Central memory CD8-positive, alpha-beta T cell (primary cell): ENCODE measurements around the gene SLC6A19.

Experiments used
- ATAC-seq: fragments of 150-1000 bp; cut with Tn5 transposase; replicated peaks from 2 replicates; pipeline ENCODE4 v1.10.0; 2022; ENCODE audit warnings: mild to moderate bottlenecking, moderate FRiP score, moderate number of reproducible peaks; ENCODE audit not compliant: poor library complexity, severe bottlenecking; ENCODE audit errors: extremely low read depth
- DNase-seq, 2 donors: peaks; one replicate each; pipeline ENCODE4 v3.0.0; 2021; ENCODE audit warnings: low spot score in 2 of 2
- H3K27ac Mint-ChIP-seq: one replicate; pipeline ENCODE4 v1.8.0; 2022; ENCODE audit warnings: low read depth, mild to moderate bottlenecking, moderate library complexity, mixed read lengths
- H3K27me3 Mint-ChIP-seq: one replicate; pipeline ENCODE4 v1.8.0; 2022; ENCODE audit warnings: mixed read lengths
- H3K36me3 Mint-ChIP-seq: one replicate; pipeline ENCODE4 v1.8.0; 2022; ENCODE audit warnings: mild to moderate bottlenecking, moderate library complexity, mixed read lengths; ENCODE audit not compliant: insufficient read depth
- H3K4me1 Mint-ChIP-seq: one replicate; pipeline ENCODE4 v1.8.0; 2022; ENCODE audit warnings: mixed read lengths
- H3K4me3 Mint-ChIP-seq: one replicate; pipeline ENCODE4 v1.8.0; 2022; ENCODE audit warnings: mild to moderate bottlenecking, moderate library complexity, mixed read lengths
- H3K9me3 Mint-ChIP-seq: one replicate; pipeline ENCODE4 v1.8.0; 2022; ENCODE audit warnings: mixed read lengths

SLC6A19 gene

DNA sequence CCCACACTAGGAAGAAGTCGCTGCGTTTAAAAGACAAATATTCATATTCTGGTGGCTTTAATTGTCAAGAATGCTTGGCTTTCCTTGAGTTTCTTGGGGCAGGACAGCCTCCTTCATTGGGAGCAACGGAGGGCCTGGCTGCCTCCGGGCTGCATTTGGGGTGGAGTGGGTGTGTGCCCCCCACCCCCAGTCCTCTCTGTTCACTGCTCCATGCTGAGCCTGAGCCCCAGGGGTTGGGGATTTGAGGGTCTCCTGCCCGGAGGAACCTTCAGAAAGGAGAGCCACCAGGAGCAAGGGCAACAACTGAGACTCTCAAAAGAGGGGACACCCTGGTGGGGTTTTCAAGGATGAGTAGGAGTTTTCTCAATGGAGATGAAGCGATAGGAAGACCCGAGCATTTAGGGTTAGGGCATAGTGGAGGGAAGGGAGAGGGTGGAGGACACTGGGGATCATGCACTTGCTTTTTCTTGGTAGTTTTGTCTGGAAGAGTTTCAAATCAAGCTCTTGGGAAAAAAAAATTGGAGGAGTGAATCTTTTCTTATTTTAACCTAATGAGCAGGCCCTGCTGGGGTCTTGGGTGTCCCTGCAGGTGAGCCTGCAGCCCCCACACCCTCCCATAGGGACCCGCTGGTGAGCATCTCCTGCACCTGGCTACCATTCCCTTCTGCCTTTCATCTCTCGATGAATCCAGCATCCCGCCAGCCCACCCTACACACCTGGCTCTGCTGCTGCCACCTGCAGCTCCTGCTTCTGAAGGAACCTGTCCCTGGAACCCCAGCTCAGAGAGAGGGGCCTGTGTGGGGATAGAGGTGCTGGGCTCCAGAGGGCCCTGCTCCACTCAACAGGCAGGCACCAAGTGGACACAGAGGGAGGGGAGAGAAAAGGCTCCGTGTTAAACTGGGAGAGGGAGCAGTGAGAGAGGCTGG lies 4.1 kb downstream of the SLC6A19 start:
- H3K27ac Mint-ChIP-seq = no peak overlapping the region
- DNase-seq (no peak), ATAC-seq (no peak)
- H3K4me3 Mint-ChIP-seq = no peak overlapping the region
- no peaks in the 10 kb centered on the region for H3K4me1 Mint-ChIP-seq
- no peaks in the 10 kb centered on the region for H3K36me3 Mint-ChIP-seq
- peaks cover 23% of the 10 kb centered on the region for H3K27me3 Mint-ChIP-seq
- H3K9me3 Mint-ChIP-seq = no peaks in the 10 kb centered on the region

DNA sequence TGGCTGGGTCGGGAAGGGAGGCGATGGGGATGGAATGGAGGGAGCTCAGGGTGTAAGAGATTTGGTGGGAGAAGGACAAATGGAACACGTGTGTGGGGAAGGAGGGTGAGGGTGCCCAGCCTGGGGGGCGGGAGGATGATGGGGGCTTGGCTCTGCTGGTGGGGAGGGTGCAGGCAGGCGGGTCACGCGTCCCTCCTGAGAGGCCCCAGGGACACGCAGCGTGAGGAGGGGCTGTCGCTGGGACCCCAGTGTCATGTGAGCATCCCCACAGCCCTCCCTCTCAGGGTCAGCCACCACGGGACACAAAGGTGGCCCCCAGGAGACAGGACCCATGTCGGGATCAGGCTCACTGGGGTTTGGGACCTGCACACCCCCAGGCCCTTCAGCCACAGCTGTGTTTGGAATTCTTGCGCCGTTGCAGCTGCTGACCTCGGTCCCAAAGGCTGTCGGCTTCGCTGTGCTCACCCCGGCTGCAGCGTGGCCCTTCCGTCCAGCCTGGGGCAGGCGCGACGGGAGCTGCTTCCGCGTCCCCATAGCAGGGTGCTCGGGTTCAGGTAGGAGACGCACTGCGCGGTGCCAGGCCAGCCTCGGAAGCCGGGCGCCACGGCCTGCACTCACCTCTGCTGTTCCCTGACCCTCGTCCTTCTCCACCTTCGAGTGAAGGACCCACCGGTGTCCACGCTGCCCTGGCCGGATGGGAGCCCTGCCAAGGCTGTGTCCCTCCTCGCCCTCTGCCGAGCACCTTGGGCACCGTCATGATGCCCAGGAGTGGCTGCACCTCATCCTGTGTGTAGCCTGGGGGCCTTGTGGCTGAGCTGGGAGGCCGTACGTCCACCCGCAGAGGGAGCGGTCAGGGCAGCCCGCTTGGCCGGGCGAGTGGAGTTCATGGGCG lies 5.4 kb downstream of the SLC6A19 start:
- peaks cover 23% of the 10 kb centered on the region for H3K27me3 Mint-ChIP-seq
- H3K9me3 Mint-ChIP-seq = no peaks in the 10 kb centered on the region
- ATAC-seq (no peak), DNase-seq (no peak)
- H3K27ac Mint-ChIP-seq = no peak overlapping the region
- no peak overlapping the region for H3K4me3 Mint-ChIP-seq
- no peaks in the 10 kb centered on the region for H3K4me1 Mint-ChIP-seq
- H3K36me3 Mint-ChIP-seq = no peaks in the 10 kb centered on the region

DNA sequence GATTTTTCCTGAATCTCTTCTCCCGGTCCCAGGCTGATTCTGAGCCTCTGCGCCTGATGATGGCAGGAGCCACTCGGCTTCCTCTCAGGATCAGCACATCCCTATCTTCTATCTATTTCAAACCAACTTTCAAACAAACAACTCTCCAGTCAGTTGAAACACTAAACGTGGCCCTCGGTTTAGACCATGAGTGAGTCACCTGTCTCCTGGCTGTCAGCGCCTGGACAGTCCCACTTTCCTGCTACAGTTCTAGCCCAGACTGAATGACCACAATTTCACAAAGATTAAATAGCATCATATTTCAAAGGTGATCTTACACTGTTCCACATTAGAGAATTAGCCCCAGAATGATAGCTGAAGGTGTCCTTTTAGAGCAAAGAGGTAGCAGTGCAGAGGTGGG lies 6.2 kb downstream of the SLC6A19 start:
- Mint-ChIP-seq H3K4me1 (no peaks in the 10 kb centered on the region), H3K9me3 (no peaks in the 10 kb centered on the region), H3K4me3 (no peak overlapping the region), H3K36me3 (no peaks in the 10 kb centered on the region), H3K27me3 (peaks cover 23% of the 10 kb centered on the region), H3K27ac (no peak overlapping the region)
- no peak for ATAC-seq
- no peak for DNase-seq

DNA sequence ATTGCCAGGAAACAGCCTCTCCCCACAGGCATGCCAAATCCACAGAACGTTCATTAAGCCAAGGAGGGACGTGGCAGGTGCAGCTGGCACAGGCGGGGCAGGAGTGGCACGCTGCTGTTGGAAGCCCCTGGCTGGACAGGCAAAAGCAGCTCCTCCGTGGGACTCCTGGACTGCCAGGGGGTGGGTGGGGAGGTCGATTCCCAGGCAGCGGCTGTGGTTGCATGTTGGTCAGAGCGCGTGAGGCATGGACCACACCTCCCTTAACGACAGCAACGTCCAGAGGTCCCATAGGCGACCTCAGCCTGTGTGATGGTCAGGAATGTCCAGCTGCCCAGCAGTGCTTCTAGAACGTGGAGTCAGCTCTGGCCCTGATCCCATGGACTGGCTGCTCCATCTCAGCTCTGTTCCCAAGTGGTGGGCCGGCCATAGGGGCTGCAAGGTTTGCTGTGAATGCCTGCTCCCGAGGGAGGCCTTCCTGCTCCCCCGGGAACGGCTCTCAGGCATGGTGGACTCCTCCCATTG lies 6.9 kb downstream of the SLC6A19 start:
- Mint-ChIP-seq H3K4me1 (no peaks in the 10 kb centered on the region), H3K27me3 (peaks cover 23% of the 10 kb centered on the region), H3K36me3 (no peaks in the 10 kb centered on the region), H3K27ac (no peak overlapping the region), H3K4me3 (no peak overlapping the region), H3K9me3 (no peaks in the 10 kb centered on the region)
- DNase-seq = no peak
- no peak for ATAC-seq

DNA sequence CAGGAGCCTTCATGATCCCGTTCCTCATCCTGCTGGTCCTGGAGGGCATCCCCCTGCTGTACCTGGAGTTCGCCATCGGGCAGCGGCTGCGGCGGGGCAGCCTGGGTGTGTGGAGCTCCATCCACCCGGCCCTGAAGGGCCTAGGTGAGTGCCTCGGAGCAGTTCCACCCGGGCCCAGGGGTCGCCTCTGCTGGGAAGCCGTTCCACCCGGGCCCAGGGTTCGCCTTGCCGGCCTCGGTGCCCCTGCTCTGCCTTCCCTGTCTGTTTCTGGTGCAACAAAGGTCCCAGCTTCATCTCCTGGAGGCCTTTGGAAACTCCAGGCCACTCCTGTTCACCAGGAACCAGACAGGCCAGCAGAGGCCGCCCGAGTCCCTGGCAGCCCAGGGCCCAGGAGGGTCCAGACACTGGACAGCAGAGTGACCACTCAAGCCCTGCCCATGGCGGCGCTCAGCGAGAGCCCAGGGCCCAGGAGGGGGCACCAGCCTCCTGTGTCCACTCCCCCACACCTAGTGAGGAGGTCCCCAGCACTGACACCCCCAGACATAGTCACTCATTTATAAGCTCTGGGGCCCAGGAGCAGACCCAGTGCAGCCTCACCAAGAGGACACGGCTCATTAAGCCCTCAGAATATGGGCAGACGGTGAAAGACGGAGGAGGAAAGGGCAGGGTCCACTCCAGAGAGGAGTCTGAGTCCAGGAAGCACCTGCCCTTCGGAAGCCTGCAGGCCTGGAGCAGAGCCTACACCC lies 7.5 kb downstream of the SLC6A19 start:
- no peaks in the 10 kb centered on the region for H3K36me3 Mint-ChIP-seq
- no peaks in the 10 kb centered on the region for H3K4me1 Mint-ChIP-seq
- H3K27ac Mint-ChIP-seq = no peak overlapping the region
- peaks cover 23% of the 10 kb centered on the region for H3K27me3 Mint-ChIP-seq
- no peak overlapping the region for H3K4me3 Mint-ChIP-seq
- no peaks in the 10 kb centered on the region for H3K9me3 Mint-ChIP-seq
- DNase-seq (no peak), ATAC-seq (no peak)

DNA sequence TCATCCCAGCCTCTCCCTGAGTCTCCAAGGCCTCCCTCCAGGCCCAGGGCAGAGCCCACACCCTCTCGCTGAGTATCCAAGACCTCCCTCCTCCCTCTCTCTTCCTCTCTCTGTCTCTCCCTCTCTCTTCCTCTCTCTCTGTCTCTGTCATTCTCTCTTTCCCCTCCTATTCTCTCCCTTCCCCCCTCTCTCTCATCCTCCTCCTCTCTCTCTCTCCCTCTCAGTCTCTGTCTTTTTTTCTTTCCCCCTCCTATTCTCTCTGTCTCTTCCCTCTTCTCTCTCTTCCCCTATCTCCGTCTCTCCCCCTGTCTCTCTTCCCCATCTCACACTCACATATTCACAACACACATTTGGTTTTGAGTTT lies 8.1 kb downstream of the SLC6A19 start:
- Mint-ChIP-seq H3K9me3 (no peaks in the 10 kb centered on the region), H3K27ac (no peak overlapping the region), H3K27me3 (peaks cover 22% of the 10 kb centered on the region), H3K4me1 (no peaks in the 10 kb centered on the region), H3K4me3 (no peak overlapping the region), H3K36me3 (no peaks in the 10 kb centered on the region)
- ATAC-seq (no peak), DNase-seq (no peak)

DNA sequence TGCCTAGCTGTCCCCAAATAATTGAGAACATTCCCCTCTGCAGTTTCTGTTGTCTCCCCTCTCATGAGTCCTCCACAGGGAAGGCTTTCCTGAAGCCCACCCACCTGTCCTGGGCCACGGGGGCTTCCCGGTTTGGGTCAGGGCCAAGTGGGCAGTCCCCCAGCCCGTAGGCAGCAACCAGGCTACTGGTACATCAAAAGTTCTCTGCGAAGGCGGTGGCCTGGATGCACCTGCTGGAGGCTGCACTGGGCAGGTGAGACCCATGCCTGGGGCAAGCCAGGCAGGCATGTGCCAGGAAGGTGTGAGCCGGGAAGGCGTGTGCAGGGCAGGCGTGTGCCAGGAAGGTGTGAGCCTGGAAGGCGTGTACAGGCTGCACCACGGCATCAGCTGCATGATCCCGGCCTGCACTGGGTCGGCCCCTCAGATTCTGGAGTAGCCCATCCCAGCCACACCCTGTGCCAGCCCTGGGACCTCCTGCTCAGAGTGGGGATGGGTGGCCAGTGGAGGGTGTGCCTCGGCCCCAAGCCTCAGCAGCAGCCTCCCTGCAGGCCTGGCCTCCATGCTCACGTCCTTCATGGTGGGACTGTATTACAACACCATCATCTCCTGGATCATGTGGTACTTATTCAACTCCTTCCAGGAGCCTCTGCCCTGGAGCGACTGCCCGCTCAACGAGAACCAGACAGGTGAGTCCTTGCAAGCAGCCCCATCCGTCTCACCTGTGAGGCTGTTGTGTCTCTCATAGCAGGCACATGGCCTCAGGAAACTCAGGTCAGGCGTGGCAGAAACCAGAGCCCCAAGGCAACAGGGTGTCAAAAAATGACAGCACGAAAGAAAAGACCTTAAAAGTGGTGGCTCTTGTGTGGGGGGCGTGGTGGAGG lies 8.7 kb downstream of the SLC6A19 start:
- Mint-ChIP-seq H3K36me3 (no peaks in the 10 kb centered on the region), H3K4me3 (no peak overlapping the region), H3K27ac (no peak overlapping the region), H3K9me3 (no peaks in the 10 kb centered on the region), H3K4me1 (no peaks in the 10 kb centered on the region), H3K27me3 (peaks cover 18% of the 10 kb centered on the region)
- ATAC-seq (no peak), DNase-seq (no peak)

DNA sequence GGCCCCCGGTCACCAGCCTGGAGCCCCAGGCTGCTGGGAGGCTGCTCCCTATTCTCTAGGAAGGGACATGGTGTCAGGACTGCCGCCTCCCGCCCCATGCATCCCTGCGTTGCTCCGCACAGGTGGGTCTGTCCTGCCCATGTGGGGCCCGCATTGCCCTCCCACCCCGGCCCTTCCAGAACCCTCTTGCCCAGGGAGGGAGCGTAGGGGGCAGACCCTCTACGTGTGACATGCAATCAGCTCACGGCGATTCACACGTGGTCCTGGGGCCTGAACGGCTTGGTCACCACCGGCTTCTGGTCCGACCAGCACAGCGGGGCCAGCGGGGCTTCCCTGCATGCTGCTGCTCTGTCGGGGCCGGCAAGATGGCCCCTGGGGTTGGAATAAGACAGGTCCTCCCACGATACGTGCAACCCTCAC lies 9.4 kb downstream of the SLC6A19 start:
- ATAC-seq = no peak
- DNase-seq = no peak
- Mint-ChIP-seq H3K27me3 (peaks cover 18% of the 10 kb centered on the region), H3K36me3 (no peaks in the 10 kb centered on the region), H3K27ac (no peak overlapping the region), H3K4me3 (no peak overlapping the region), H3K9me3 (no peaks in the 10 kb centered on the region), H3K4me1 (no peaks in the 10 kb centered on the region)

DNA sequence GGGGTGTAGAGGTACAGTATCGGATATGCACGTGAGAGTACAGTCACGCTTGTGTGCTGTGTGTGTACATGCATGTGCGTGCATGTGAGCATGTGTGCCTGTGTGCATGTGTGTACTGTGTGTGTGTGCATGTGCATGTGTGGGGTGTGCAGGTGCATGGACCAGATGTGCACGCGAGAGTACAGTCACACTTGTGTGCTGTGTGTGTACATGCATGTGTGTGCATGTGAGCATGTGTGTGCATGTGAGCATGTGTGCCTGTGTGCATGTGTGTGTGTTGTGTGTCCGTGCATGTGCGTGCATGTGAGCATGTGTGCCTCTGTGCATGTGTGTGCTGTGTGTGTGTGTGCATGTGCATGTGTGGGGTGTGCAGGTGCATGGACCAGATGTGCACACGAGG lies 10.3 kb downstream of the SLC6A19 start:
- ATAC-seq = no peak
- DNase-seq = no peak
- H3K9me3 Mint-ChIP-seq = no peaks in the 10 kb centered on the region
- H3K36me3 Mint-ChIP-seq = no peaks in the 10 kb centered on the region
- no peaks in the 10 kb centered on the region for H3K4me1 Mint-ChIP-seq
- no peak overlapping the region for H3K27ac Mint-ChIP-seq
- H3K27me3 Mint-ChIP-seq = peaks cover 14% of the 10 kb centered on the region
- no peak overlapping the region for H3K4me3 Mint-ChIP-seq

DNA sequence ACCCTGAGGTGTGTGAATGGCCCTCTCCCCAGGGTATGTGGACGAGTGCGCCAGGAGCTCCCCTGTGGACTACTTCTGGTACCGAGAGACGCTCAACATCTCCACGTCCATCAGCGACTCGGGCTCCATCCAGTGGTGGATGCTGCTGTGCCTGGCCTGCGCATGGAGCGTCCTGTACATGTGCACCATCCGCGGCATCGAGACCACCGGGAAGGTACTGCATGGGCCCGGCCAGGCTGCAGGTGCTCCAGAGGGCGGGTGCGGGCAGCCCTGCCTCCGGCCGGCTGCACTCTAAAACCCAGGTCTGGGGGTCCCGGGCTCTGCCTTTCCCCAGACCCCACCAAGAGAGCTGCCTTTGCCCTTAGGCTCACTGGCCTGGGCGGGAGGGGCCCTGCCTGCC lies 10.9 kb downstream of the SLC6A19 start:
- ATAC-seq = no peak
- DNase-seq = no peak
- Mint-ChIP-seq H3K27me3 (peaks cover 14% of the 10 kb centered on the region), H3K27ac (no peak overlapping the region), H3K9me3 (no peaks in the 10 kb centered on the region), H3K4me3 (no peak overlapping the region), H3K4me1 (no peaks in the 10 kb centered on the region), H3K36me3 (no peaks in the 10 kb centered on the region)

DNA sequence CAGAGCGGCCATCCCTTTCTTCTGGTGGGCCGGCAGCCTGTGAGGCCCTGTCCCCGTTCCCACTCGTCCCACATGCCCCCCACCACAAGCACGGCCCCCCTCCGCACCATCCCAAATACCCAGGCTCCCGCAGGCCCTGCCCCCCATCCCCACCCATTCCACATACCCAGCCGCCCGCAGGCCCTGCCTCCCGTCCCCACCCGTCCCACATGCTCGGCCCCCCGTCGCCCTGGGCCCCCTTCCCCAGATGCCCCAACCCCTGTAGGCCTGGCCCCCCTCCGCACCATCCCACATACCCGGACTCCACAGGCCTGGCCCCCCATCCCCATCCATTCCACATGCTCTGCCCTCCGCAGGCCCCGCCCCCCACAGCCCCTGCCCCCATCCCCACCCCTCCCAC lies 11.5 kb downstream of the SLC6A19 start:
- ATAC-seq (no peak), DNase-seq (no peak)
- no peaks in the 10 kb centered on the region for H3K36me3 Mint-ChIP-seq
- H3K4me1 Mint-ChIP-seq = no peaks in the 10 kb centered on the region
- no peaks in the 10 kb centered on the region for H3K9me3 Mint-ChIP-seq
- peaks cover 14% of the 10 kb centered on the region for H3K27me3 Mint-ChIP-seq
- H3K4me3 Mint-ChIP-seq = no peak overlapping the region
- H3K27ac Mint-ChIP-seq = no peak overlapping the region
